Mesothelial cell of epicardium (in vitro differentiated cells): ENCODE data around the gene VPREB1. TPM values are rescaled to one million over a fixed set of nuclear protein-coding genes. Genes with fewer than 3 reads are reported as not detected.
"Not testable (repeated sequence)": the region's sequence is repeated elsewhere in the genome, so short reads cannot be mapped to it uniquely, and the experiment has no call there.

ENCODE experiments used
- DNase-seq, 2 experiments: peaks; one replicate each; pipeline ENCODE4 v3.0.0; 2021; ENCODE audit warnings: low spot score in 2 of 2; ENCODE audit not compliant: unreplicated experiment in 2 of 2
- H3K27ac Mint-ChIP-seq: 2 replicates; pipeline ENCODE4 v1.8.0; 2021; ENCODE audit warnings: mixed read lengths
- H3K27me3 Mint-ChIP-seq: 2 replicates; pipeline ENCODE4 v1.8.0; 2021; ENCODE audit warnings: low read depth, mixed read lengths
- H3K36me3 Mint-ChIP-seq: 2 replicates; pipeline ENCODE4 v1.8.0; 2021; ENCODE audit warnings: mixed read lengths
- H3K4me1 Mint-ChIP-seq: 2 replicates; pipeline ENCODE4 v1.8.0; 2021; ENCODE audit warnings: mixed read lengths
- H3K4me3 Mint-ChIP-seq: 2 replicates; pipeline ENCODE4 v1.8.0; 2021; ENCODE audit warnings: mild to moderate bottlenecking, moderate library complexity, mixed read lengths
- H3K9me3 Mint-ChIP-seq: 2 replicates; pipeline ENCODE4 v1.8.0; 2021; ENCODE audit warnings: mixed read lengths
- CTCF ChIP-seq: fragments of 200-600 bp; sonication (generic); IDR thresholded peaks from one replicate; pipeline ENCODE4 v1.5.0; 2021; ENCODE audit warnings: antibody characterized with exemption; ENCODE audit not compliant: unreplicated experiment
- total RNA-seq: library from RNA; stranded (reverse); gene quantifications from 3 replicates; pipeline ENCODE4 v1.2.1, GENCODE V29; 2021

Gene VPREB1
- total RNA-seq, 1 donor from 2014 or later, result not detected

GRCh38 chr22:22218302-22218701 is 26.3 kb upstream of the VPREB1 start:
- no peaks in the 10 kb centered on the region for H3K9me3 Mint-ChIP-seq
- no peaks in the 10 kb centered on the region for H3K36me3 Mint-ChIP-seq
- peaks cover 60% of the 10 kb centered on the region for H3K27me3 Mint-ChIP-seq
- H3K4me3 Mint-ChIP-seq, result no peak overlapping the region
- H3K27ac Mint-ChIP-seq, result no peak overlapping the region
- no peak for DNase-seq
- TF ChIP-seq CTCF, result no peak
- H3K4me1 Mint-ChIP-seq, result no peaks in the 10 kb centered on the region

GRCh38 chr22:22219140-22219996 is 25.2 kb upstream of the VPREB1 start:
- Mint-ChIP-seq H3K36me3 (no peaks in the 10 kb centered on the region), H3K27ac (no peak overlapping the region), H3K4me3 (no peak overlapping the region), H3K9me3 (no peaks in the 10 kb centered on the region), H3K4me1 (no peaks in the 10 kb centered on the region), H3K27me3 (peaks cover 50% of the 10 kb centered on the region)
- TF ChIP-seq CTCF, result no peak
- DNase-seq, result no peak

GRCh38 chr22:22221043-22221442 is 23.5 kb upstream of the VPREB1 start:
- H3K4me3 Mint-ChIP-seq, H3K36me3 Mint-ChIP-seq, H3K27ac Mint-ChIP-seq, H3K4me1 Mint-ChIP-seq, DNase-seq, H3K9me3 Mint-ChIP-seq: not testable (repeated sequence)
- peaks cover 45% of the 10 kb centered on the region for H3K27me3 Mint-ChIP-seq

- Mint-ChIP-seq H3K4me3 (no peak overlapping the region), H3K27me3 (peaks cover 56% of the 10 kb centered on the region), H3K36me3 (no peaks in the 10 kb centered on the region), H3K4me1 (no peaks in the 10 kb centered on the region), H3K27ac (no peak overlapping the region), H3K9me3 (no peaks in the 10 kb centered on the region)
- no peak for TF ChIP-seq CTCF
- no peak for DNase-seq
Measured at GRCh38 chr22:22226448-22227187, 18.0 kb upstream of the VPREB1 start.

- no peak for TF ChIP-seq CTCF
- H3K27me3 Mint-ChIP-seq, result peaks cover 66% of the 10 kb centered on the region
- no peak overlapping the region for H3K27ac Mint-ChIP-seq
- no peak for DNase-seq
- no peaks in the 10 kb centered on the region for H3K4me1 Mint-ChIP-seq
- no peak overlapping the region for H3K4me3 Mint-ChIP-seq
- H3K9me3 Mint-ChIP-seq, result no peaks in the 10 kb centered on the region
- no peaks in the 10 kb centered on the region for H3K36me3 Mint-ChIP-seq
Measured at GRCh38 chr22:22228421-22228820, 16.2 kb upstream of the VPREB1 start.

DNA sequence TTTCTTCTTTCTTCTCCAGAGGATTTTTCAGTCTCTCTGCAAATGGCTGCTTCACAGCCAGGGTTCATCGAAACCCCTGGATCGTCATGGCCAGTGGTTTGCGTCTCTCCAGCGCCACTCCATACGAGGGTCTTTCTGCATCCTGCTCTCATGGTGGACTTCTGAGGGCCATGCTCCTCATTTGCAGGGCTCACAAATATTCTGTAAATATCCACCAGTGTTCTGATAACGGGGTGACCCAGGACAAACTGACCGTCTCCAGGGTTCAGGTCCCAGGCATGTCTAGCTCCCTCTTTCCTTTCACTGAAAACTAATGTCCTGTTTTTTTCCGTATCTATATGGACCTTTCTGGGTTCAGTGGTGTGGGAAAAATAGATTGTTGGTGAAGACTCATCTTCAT is 15.7 kb upstream of the VPREB1 start:
- Mint-ChIP-seq H3K4me3 (no peak overlapping the region), H3K27me3 (peaks cover 70% of the 10 kb centered on the region), H3K27ac (no peak overlapping the region), H3K4me1 (no peaks in the 10 kb centered on the region), H3K9me3 (no peaks in the 10 kb centered on the region), H3K36me3 (no peaks in the 10 kb centered on the region)
- no peak for DNase-seq
- TF ChIP-seq CTCF, result no peak
